IMR-90 (cell line): ENCODE data around the gene LRIT2.

ENCODE experiments used
- BHLHE40 ChIP-seq: fragments of 150-350 bp; IDR thresholded peaks from 2 replicates; pipeline ENCODE4 v1.6.1; 2016; ENCODE audit warnings: mild to moderate bottlenecking, low read depth, low read length
- FOS ChIP-seq: fragments of 150-350 bp; IDR thresholded peaks from 2 replicates; pipeline ENCODE4 v1.6.1; 2016; ENCODE audit warnings: low read depth, low read length
- MAFK ChIP-seq: IDR thresholded peaks from 2 replicates; pipeline ENCODE4 v1.6.1; 2012; ENCODE audit warnings: low read depth, low read length, improper control_type of control experiment
- MXI1 ChIP-seq: IDR thresholded peaks from 2 replicates; pipeline ENCODE4 v1.6.1; 2012; ENCODE audit warnings: low read depth, mild to moderate bottlenecking, low read length, moderate library complexity, borderline replicate concordance
- POLR2A ChIP-seq: IDR thresholded peaks from 2 replicates; pipeline ENCODE4 v1.6.1; 2012; ENCODE audit warnings: mild to moderate bottlenecking, low read depth, low read length
- RAD21 ChIP-seq: IDR thresholded peaks from 2 replicates; pipeline ENCODE4 v1.6.1; 2012; ENCODE audit warnings: low read length, improper control_type of control experiment
- RCOR1 ChIP-seq: IDR thresholded peaks from 2 replicates; pipeline ENCODE4 v1.6.1; 2012; ENCODE audit warnings: mild to moderate bottlenecking, low read length, improper control_type of control experiment; ENCODE audit not compliant: insufficient replicate concordance
- RFX5 ChIP-seq: IDR thresholded peaks from 2 replicates; pipeline ENCODE4 v1.8.0; 2012; ENCODE audit warnings: low read depth, mild to moderate bottlenecking, low read length, moderate library complexity
- TF ChIP-seq, protein P1 (sequence below): conservative IDR thresholded peaks from 2 replicates; pipeline ENCODE4 v1.5.1; 2012; ENCODE audit warnings: mild to moderate bottlenecking, low read depth, low read length, improper control_type of control experiment
- TF ChIP-seq, protein P2 (sequence below): fragments of 150-350 bp; IDR thresholded peaks from 2 replicates; pipeline ENCODE4 v1.6.1; 2016; ENCODE audit warnings: low read depth, mild to moderate bottlenecking, low read length, moderate library complexity, borderline replicate concordance
- TF ChIP-seq, protein P3 (sequence below): fragments of 150-350 bp; IDR thresholded peaks from 2 replicates; pipeline ENCODE4 v1.6.1; 2017; ENCODE audit warnings: mild to moderate bottlenecking, antibody characterized with exemption, low read length, low read depth

DNA sequence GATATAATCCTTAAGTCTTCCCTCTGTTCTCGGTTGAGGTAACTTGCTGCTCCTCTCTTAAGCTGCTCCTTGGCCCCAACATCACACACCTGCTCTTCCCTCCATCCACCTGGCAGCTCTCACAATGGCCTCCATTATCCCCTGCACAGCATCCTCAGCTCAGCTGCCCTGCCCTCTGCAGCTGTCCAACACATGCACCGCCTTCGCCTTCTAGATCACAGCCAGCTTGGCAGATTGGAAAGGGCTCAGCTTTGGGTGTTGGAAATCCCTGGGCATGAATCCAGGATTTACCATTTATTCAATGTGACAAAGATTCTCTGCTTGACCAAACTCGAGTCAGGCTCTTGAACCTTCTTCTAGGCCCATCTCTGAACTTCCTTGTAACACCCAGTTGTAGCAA is 40.1 kb upstream of the LRIT2 start:
- TF ChIP-seq, protein P1, sequence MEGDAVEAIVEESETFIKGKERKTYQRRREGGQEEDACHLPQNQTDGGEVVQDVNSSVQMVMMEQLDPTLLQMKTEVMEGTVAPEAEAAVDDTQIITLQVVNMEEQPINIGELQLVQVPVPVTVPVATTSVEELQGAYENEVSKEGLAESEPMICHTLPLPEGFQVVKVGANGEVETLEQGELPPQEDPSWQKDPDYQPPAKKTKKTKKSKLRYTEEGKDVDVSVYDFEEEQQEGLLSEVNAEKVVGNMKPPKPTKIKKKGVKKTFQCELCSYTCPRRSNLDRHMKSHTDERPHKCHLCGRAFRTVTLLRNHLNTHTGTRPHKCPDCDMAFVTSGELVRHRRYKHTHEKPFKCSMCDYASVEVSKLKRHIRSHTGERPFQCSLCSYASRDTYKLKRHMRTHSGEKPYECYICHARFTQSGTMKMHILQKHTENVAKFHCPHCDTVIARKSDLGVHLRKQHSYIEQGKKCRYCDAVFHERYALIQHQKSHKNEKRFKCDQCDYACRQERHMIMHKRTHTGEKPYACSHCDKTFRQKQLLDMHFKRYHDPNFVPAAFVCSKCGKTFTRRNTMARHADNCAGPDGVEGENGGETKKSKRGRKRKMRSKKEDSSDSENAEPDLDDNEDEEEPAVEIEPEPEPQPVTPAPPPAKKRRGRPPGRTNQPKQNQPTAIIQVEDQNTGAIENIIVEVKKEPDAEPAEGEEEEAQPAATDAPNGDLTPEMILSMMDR = no peak
- TF ChIP-seq POLR2A (no peak), RCOR1 (no peak), FOS (no peak), RAD21 (no peak), MAFK (no peak), MXI1 (no peak), RFX5 (no peak), BHLHE40 (no peak)
- TF ChIP-seq, protein P2, sequence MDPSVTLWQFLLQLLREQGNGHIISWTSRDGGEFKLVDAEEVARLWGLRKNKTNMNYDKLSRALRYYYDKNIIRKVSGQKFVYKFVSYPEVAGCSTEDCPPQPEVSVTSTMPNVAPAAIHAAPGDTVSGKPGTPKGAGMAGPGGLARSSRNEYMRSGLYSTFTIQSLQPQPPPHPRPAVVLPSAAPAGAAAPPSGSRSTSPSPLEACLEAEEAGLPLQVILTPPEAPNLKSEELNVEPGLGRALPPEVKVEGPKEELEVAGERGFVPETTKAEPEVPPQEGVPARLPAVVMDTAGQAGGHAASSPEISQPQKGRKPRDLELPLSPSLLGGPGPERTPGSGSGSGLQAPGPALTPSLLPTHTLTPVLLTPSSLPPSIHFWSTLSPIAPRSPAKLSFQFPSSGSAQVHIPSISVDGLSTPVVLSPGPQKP = no peak
- TF ChIP-seq, protein P3, sequence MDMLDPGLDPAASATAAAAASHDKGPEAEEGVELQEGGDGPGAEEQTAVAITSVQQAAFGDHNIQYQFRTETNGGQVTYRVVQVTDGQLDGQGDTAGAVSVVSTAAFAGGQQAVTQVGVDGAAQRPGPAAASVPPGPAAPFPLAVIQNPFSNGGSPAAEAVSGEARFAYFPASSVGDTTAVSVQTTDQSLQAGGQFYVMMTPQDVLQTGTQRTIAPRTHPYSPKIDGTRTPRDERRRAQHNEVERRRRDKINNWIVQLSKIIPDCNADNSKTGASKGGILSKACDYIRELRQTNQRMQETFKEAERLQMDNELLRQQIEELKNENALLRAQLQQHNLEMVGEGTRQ = no peak
